ENCODE results near the gene CROCC.
A peak's percentile ranks its signal among the peaks of the same experiment; 100 is the strongest.
"Not testable (repeated sequence)": the region's sequence is repeated elsewhere in the genome, so short reads cannot be mapped to it uniquely, and the experiment has no call there.

CROCC gene

DNA sequence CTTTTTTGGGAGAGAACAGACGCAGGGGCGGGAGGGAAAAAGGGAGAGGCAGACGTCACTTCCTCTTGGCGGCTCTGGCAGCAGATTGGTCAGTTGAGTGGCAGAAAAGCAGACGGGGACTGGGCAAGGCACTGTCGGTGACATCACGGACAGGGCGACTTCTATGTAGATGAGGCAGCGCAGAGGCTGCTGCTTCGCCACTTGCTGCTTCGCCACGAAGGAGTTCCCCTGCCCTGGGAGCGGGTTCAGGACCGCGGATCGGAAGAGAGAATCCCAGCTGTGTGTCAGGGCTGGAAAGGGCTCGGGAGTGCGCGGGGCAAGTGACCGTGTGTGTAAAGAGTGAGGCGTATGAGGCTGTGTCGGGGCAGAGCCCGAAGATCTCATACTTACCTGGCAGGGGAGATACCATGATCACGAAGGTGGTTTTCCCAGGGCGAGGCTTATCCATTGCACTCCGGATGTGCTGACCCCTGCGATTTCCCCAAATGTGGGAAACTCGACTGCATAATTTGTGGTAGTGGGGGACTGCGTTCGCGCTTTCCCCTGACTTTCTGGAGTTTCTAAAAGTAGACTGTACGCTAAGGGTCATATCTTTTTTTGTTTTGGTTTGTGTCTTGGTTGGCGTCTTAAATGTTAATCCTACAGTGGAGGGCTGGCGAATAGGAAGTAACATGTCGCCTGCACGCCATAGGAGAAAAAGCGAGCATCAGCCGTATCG, 26.0 kb upstream of the CROCC start, which contains the start of gene RNU1-2:
RNU1-2 (plus strand) TSS at position 383 of the 718 bp plus-strand sequence.
- DNase-seq, result peak; percentile 80
- peak; percentile 100 for ATAC-seq

GRCh38 chr1:16896316-16897055, 25.2 kb upstream of the CROCC start:
- ATAC-seq (peak; percentile 38), DNase-seq (peak; percentile 73)

GRCh38 chr1:16897653-16898052, 24.1 kb upstream of the CROCC start:
- not testable (repeated sequence) for DNase-seq, ATAC-seq

DNA sequence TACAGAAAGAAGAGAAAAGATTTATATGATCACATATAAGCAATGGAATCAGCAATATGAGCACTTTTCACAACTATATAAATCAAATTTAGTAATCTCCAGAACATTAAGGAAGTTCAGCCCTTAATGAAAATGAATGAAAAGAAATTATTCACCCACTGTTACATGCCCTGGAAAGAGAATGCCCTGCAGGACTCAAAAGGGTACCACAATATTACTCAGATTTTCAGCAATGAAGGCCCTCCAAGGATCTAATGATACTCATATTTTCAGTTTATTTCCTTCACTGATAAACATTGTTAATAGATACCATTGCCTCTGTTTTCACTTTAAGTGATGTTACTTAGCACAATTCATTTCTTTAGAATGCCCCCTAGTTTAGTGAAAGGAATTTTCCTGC, 23.4 kb upstream of the CROCC start:
- not testable (repeated sequence) for ATAC-seq

GRCh38 chr1:16899020-16899419, 22.7 kb upstream of the CROCC start:
- not testable (repeated sequence) for ATAC-seq, DNase-seq

More for the DNA sequence above, 23.4 kb upstream of the CROCC start:
- not testable (repeated sequence) for DNase-seq

GRCh38 chr1:16900751-16901150, 21.0 kb upstream of the CROCC start:
- ATAC-seq (no peak), DNase-seq (no peak)

DNA sequence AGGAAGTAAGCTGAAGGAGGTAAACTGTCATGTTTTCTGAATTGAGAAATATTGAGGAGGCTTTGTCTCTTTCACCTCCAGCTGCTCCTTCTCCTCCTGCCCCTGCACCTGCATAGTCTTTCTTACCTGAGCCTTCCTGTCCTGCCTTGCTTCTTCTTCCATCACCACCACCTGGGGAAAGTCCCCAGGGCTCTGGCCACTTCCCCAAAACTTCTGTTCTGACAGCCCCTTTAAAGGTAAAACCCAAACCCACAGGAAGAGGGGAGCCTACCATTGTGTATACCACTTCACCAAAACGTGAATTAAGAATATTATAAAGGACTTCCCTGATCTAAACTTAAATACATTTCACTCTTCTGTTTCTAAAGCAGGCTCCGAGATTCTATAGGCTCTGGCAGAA, 20.4 kb upstream of the CROCC start:
- not testable (repeated sequence) for ATAC-seq, DNase-seq

DNA sequence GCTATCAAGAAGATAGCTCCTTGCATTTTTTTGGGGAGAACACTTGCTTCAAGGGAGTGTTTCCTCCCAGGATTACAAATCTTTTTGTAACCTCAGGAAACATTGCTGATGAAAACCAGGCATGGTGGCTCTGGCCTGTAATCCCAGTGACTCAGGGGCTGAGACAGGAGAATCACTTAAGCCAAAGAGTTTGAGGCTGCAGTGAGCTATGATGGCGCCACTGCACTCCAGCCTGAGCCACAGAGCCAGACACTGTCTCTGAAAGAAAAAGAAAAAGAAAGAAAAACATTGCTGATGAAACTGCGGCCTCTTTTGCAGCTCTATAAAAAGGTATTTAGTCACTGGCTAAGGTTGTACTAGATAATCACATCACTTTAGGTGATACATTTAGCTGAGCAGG, 18.7 kb upstream of the CROCC start:
- no peak for ATAC-seq

DNA sequence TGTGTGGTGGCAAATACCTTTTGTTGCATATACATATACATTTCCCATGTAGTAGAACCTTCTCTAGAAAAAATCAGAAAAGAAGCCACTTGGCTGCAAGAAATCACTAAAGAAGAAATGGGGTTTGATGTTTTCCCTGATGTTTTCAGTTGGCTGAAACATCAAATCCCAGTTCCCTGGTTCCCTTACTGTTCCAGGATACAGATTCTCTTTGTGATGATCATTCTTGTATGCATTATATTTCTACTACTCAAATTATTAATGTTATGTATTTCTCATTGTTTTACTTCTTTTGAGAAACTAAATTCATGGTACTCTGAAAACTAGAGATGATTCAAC, 18.3 kb upstream of the CROCC start:
- ATAC-seq, result no peak

More for the DNA sequence above, 18.7 kb upstream of the CROCC start:
- no peak for DNase-seq

GRCh38 chr1:16904560-16905109, 17.1 kb upstream of the CROCC start:
- ATAC-seq, result peak; percentile 96
- DNase-seq, result peak; percentile 100

More for the DNA sequence above, 18.3 kb upstream of the CROCC start:
- no peak for DNase-seq

GRCh38 chr1:16905110-16905867, 16.4 kb upstream of the CROCC start:
- DNase-seq, result peak; percentile 57
- ATAC-seq, result peak; percentile 81

DNA sequence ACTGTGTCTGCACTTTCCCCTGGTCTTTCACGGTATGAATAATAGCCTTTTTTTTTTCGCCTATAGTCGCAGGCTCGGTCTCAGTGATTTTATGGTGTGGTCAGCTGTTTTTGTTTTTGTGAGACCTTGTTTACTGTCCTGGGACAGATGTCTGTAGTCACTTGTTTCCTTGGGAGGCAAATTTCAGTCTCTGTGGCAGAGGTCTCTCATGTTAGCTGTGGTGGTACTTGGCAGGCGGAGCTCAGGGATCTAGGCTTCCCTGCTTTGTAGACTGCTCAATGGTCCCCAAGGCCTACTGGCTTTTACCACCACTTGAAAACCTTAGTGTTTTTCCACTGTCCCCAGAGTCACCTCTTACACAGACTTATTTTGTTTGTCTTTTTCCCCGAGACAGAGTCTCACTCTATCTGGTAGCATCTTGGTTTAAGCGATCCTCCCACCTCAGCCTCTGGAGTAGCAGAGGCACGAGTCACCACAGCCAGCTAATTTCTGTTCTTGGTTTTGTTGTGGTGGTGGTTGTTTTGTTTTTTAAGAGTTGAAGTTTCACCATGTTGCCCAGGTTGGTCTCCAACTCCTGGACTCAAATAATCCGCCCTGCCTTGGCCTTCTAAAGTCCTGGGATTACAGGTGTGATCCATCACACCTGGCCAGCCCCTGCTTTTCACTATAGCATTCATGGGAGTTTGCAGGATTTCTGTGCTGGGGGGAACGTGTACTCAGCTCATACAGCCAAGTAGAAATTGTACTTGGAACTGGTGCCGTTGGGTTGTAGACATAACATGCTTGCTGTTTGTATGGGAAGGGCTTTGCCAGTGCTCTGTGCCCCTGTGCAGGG, 15.6 kb upstream of the CROCC start:
- no peak for DNase-seq
- ATAC-seq, result no peak

DNA sequence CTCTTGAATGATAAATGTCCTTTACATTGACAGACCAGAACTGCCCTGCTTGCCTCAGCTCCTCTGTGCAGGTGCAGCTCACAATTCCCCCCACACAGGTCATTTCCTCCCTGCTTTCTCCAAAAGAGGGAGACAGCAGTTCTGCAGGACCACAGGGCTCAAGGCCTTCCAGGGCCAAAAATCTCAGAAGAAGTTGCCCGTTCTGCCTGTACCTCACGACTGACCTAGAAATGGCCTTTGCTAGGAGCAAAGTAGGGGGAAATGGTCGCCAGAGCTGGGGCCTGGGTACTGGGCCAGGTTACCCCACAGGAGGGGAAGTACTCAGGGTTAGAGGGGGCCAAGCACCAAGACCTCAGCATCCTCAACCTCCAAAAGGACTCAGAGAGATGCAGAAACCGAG, 14.9 kb upstream of the CROCC start:
- ATAC-seq, result no peak
- no peak for DNase-seq

- no peak for DNase-seq
- no peak for ATAC-seq
These were observed 13.6 kb upstream of the CROCC start for GRCh38 chr1:16907870-16908758.

GRCh38 chr1:16911851-16912721, 9.6 kb upstream of the CROCC start:
- DNase-seq, ATAC-seq: not testable (repeated sequence)

DNA sequence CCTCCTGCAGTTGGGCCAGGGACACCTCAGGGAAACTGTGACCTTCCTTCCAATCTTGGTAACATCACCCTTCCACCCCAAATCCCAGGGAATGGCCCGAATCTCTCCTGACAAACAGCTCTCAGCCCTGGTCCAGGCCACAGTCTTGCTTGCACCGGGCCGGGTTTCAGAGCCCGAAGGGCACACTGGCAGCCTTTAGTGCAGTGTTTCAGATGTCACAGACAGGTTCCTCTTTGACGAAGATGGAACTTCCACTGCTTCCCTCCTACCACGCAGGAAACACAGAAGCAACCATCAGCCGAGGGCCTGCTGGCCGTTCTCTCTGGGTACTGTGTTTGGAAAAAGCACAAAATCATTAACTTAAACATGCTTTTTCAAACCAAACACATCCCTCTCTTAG, 9.0 kb upstream of the CROCC start:
- ATAC-seq, result not testable (repeated sequence)

GRCh38 chr1:16913181-16913832, 8.4 kb upstream of the CROCC start:
- ATAC-seq (no peak), DNase-seq (no peak)

More for the DNA sequence above, 9.0 kb upstream of the CROCC start:
- DNase-seq, result not testable (repeated sequence)

DNA sequence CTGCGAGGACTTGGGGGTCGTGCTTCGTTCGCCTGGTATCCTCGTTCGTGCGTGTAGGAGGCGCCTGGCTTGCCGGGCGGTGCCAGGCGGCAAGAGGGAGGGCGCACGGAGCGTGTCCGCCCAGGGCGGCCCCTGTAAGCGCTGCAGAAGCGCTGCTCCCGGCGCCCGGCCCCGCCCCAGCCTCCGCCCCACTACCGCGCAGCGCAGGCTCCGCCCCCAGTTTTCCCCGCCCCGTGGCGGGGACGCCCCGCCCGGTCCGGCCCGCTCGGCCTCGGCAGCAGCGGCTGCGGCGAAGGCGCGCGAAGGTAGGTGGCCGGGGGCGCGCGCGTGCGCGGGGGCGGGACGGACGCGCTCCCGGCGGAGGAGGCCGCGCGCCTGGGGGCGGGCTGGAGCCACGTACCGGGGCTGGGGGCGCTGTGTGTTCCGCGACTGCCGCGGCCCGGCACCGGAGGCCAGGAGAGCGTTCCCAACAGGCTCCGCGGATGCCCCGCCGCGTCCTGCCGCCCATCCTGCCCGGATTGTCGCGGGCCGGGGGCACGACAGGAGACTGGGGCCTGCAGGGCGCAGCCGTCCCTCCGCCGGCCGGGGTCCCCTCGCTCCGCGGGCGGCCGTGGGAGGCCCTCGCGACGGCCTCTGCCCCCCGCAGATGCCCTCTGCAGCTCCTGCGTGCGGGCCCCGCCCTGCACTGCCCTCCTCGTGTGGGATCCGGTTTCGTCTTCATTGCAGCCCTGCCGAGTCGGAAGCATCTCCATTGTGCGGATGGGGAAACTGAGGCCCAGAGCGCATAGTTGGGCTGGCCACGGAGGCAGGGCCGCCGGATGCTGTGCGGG, 7.7 kb upstream of the CROCC start:
- DNase-seq, result peak; percentile 100
- peak; percentile 99 for ATAC-seq
